Uterus (tissue), 2 donors: ENCODE results near the gene BPIFB6.

Experiments
- CTCF ChIP-seq, 4 experiments: fragments of 200-600 bp in 2 of 4; fragments of 450-650 bp in 2 of 4; sonication (generic) in 2 of 4; IDR thresholded peaks; one replicate each; pipeline ENCODE4 v1.5.1; 2016 to 2019; ENCODE audit warnings: antibody characterized with exemption in 4 of 4, mild to moderate bottlenecking in 2 of 4, moderate library complexity in 1 of 4
- POLR2A ChIP-seq, 2 donors: fragments of 450-650 bp; IDR thresholded peaks; one replicate each; pipeline ENCODE4 v1.6.1; 2016; ENCODE audit warnings: antibody characterized with exemption in 2 of 2, mild to moderate bottlenecking in 1 of 2, moderate library complexity in 1 of 2

DNA sequence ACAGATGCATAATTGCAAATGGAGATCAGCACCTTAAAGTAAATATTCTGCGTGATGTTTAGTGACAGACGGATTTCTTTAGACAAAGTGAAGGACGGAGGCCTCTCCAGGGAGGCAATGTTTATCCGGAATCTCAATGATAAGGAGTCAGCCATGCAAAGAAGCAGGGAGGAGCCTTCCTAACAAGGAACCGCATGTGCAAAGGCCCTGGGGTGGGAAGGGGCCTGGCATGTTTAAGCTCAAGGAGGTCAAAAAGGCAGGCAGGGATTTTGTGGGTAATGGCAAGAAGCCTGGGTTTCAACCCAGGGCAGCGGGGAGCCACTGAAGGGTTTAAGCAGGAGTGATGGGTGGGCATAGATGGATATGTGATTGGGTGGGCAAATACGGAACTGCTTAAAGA is 22.9 kb downstream of the BPIFB6 start:
- TF ChIP-seq CTCF (IDR thresholded peaks at IDR 0.05) = no peak
- no peak for TF ChIP-seq POLR2A (IDR thresholded peaks at IDR 0.05)
